Ovary (tissue), 9 donors: ENCODE measurements around the gene ZNHIT1. TPM values are rescaled to one million over a fixed set of nuclear protein-coding genes. Genes with fewer than 3 reads are reported as not detected.

ENCODE experiments used
- DNase-seq, 5 donors: peaks; one replicate each; pipeline ENCODE4 v3.0.0-alpha.2; 2019 to 2020
- H3K27ac ChIP-seq, 2 donors: fragments of 200-600 bp; one replicate each; pipeline versions ENCODE4 v1.5.1 to v1.8.0; 2019 to 2022
- H3K27me3 ChIP-seq: fragments of 200-600 bp; one replicate; pipeline ENCODE4 v1.8.0; 2022
- H3K36me3 ChIP-seq: fragments of 200-600 bp; sonication (generic); one replicate; pipeline ENCODE4 v1.5.1; 2019
- H3K4me1 ChIP-seq: one replicate; pipeline ENCODE4 v1.8.1; 2013; ENCODE audit warnings: mild to moderate bottlenecking, moderate library complexity; ENCODE audit not compliant: insufficient read depth
- H3K4me3 ChIP-seq: fragments of 200-600 bp; sonication (generic); one replicate; pipeline ENCODE4 v1.5.1; 2017
- H3K9me3 ChIP-seq, 2 donors: fragments of 200-600 bp in 1 of 2; sonication (generic) in 1 of 2; one replicate each; pipeline versions ENCODE4 v1.5.1 to v1.8.1; 2013 to 2019; ENCODE audit warnings: mild to moderate bottlenecking in 1 of 2, moderate library complexity in 1 of 2
- EP300 ChIP-seq: sonication (generic); formaldehyde crosslinking; IDR thresholded peaks from one replicate; pipeline ENCODE4 v1.6.1; 2017; ENCODE audit warnings: antibody characterized with exemption
- POLR2A ChIP-seq: fragments of 450-650 bp; IDR thresholded peaks from one replicate; pipeline ENCODE4 v1.6.1; 2017; ENCODE audit warnings: antibody characterized with exemption, mild to moderate bottlenecking, moderate library complexity
- WGBS, 3 donors: extraction: QIAGEN DNeasy Blood & Tissue Kit in 1 of 3; methylation state at CpG; one replicate each; pipeline versions ENCODE4 v1.1.5 to v1.1.7; 2013 to 2017; 5-methylcytosine and 5-hydroxymethylcytosine counted together
- intact Hi-C, 4 donors: fragments of 100-400 bp; cut with DNase I; formaldehyde crosslinking; loops; one replicate each; pipeline versions ENCODE4 v1.11.0 to v1.15.1; 2022 to 2023
- polyA plus RNA-seq, 2 donors: library from polyadenylated mRNA; stranded (reverse); fragments of 200-250 nt in 1 of 2; fragments of 350-450 nt in 1 of 2; fragmentation: Illumina TruSeq in 1 of 2; extraction: RNeasy Lipid Tissue Mini Kit (QIAGEN cat#74804) in 1 of 2; gene quantifications; one replicate each; pipeline ENCODE4 v1.2.3, GENCODE V29; 2013 to 2014
- total RNA-seq, 7 donors: library from RNA; depleted of rRNA in 2 of 7; stranded (reverse); fragments of >200 nt in 2 of 7; fragmentation: NEBNext Ultra II Directional in 3 of 7; extraction: Animal tissue kit (Norgen Biotek cat#: 25700) in 3 of 7; gene quantifications; one replicate each; pipeline versions ENCODE4 v1.1.0 to v1.2.4, GENCODE V29; 2016 to 2023
- TF ChIP-seq, protein P1 (sequence below), 3 donors: fragments of 450-650 bp in 2 of 3; fragments of 200-600 bp in 1 of 3; IDR thresholded peaks; one replicate each; pipeline versions ENCODE4 v1.5.1 to v1.8.0; 2016 to 2022; ENCODE audit warnings: antibody characterized with exemption in 3 of 3, mild to moderate bottlenecking in 1 of 3
- donor health status: DM: no; HTN: no; CAD: no; lungs with moderate emphysema.
- donor health status: DM: no; HTN: no; CAD: no.
- donor health status: Bipolar disorder and iron deficiency.
- donor health status: DM: yes; HTN: yes; CAD: no.
- donor health status: DM: no; HTN: no; CAD: no.
- donor health status: DM: yes; HTN: yes; CAD: no.

Gene ZNHIT1
- total and polyA plus RNA-seq, 9 donors: 27.6 to 84.4 (median 43.5) TPM

DNA sequence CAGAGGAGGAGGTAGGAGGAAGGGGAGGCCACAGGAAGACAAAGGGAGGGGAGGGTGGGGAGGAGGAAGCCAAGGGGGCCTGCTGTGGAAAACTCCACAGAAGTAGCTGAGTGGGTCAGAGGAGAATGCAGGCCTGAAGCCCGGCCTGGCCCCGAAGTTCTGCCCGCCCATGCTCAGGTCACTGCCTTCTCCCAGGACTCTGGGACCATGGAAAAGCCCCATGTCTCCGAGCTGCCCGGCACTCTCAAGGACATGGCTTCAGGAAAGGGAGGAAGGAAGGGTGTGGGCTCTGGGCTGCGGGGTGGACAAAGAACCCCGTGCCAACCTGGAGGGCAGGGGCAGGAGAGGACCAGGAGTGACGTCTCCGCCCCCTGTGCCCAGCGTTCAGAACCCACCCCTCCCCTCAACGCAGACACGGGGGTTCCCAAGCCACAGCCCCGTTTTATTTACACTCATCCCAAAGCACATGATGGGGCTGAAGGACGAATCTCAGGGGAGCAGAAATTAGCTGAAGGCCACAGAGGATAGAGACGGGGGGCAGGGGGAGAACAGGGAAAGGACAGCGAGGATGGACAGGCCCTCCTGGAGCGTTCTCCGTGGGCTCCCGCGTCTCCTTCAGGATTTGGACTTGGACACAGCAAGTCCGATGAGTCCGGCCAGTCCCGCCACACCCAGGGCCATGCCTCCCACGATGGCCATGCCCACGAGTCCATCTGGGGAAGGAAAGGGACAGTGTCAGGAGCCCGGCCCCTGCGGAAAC is 21.4 kb downstream of the ZNHIT1 start:
- intact Hi-C loops: no loop called here
- H3K27ac ChIP-seq: no peak overlapping the region
- TF ChIP-seq EP300: no peak
- TF ChIP-seq, protein P1, sequence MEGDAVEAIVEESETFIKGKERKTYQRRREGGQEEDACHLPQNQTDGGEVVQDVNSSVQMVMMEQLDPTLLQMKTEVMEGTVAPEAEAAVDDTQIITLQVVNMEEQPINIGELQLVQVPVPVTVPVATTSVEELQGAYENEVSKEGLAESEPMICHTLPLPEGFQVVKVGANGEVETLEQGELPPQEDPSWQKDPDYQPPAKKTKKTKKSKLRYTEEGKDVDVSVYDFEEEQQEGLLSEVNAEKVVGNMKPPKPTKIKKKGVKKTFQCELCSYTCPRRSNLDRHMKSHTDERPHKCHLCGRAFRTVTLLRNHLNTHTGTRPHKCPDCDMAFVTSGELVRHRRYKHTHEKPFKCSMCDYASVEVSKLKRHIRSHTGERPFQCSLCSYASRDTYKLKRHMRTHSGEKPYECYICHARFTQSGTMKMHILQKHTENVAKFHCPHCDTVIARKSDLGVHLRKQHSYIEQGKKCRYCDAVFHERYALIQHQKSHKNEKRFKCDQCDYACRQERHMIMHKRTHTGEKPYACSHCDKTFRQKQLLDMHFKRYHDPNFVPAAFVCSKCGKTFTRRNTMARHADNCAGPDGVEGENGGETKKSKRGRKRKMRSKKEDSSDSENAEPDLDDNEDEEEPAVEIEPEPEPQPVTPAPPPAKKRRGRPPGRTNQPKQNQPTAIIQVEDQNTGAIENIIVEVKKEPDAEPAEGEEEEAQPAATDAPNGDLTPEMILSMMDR (IDR thresholded peaks at IDR 0.05): no peak
- no peak for TF ChIP-seq POLR2A
- no peak for DNase-seq
- WGBS, 3 donors: 62 to 64% (median 63%) methylated on average over 26 to 27 of the region's 27 CpGs
- H3K4me3 ChIP-seq: no peak overlapping the region
- peaks cover 3% of the 10 kb centered on the region for H3K4me1 ChIP-seq
- H3K36me3 ChIP-seq: no peaks in the 10 kb centered on the region
- H3K27me3 ChIP-seq: no peaks in the 10 kb centered on the region
- H3K9me3 ChIP-seq: no peaks in the 10 kb centered on the region

DNA sequence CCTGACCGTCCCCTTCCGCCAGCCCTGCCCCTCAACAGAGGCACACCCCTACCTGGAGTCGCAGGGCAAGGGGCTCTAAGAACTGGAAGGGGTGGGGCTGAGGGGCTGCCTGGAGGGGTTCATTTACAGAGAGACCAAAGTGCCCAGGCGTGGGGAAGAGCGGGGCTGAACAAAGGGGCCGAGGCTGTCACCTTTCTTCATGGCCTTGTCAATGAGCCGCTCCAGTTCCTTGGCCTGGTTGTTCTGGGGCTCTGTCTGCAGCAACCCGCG is 21.9 kb downstream of the ZNHIT1 start:
- WGBS, 3 donors: 89 to 91% (median 91%) methylated on average over 9 of the region's 9 CpGs
- Histone ChIP-seq H3K36me3 (no peaks in the 10 kb centered on the region), H3K4me1 (peaks cover 3% of the 10 kb centered on the region), H3K27ac (no peak overlapping the region), H3K9me3 (no peaks in the 10 kb centered on the region), H3K27me3 (no peaks in the 10 kb centered on the region), H3K4me3 (no peak overlapping the region)
- no peak for TF ChIP-seq EP300
- TF ChIP-seq POLR2A: no peak
- TF ChIP-seq, protein P1 (IDR thresholded peaks at IDR 0.05): no peak
- intact Hi-C loops: loop anchor here in 1 of 4 donors (5.0 to 10.0 kb wide), 2 partner anchors 73 to 365 kb away; partner anchors contain the start of genes SRRT and VGF
- no peak for DNase-seq

DNA sequence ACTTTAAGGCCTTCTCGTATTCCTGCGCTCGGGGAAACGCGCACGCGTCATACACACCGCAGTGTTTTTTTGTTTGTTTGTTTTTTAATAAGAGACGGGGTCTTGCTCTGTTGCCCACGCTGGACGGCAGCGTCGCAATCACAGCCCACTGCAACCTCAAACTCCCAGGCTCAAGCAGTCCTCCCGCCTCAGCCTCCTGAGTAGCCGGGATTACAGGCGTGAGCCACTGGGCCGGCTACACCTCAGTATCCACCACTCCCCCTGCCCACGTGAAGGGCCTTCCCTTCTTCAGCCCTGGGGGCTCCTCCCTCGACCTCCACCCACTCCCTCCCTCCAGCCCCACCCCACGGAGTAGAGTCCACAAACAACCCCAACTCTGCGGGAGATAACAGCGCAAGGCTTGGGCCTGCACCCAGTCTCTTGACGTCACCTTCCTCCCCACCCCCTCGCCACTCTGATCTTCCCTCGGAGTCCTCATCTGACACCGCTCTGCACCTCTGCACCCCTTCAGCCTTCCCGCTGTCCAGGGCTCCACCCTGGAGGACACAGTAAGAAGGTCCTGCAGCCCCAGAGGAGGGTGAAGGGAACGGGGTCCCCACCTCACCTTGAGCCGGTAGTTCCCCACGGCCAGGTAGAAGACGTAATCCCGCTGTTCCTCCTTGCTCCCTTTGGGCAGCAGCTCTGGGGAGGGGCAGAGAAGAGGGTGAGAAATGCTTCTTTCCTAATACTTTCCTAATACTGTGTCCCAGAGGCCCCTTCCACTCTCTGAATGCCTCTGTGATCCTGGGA is 22.5 kb downstream of the ZNHIT1 start:
- no peak for TF ChIP-seq POLR2A
- TF ChIP-seq, protein P1 (IDR thresholded peaks at IDR 0.05): no peak
- TF ChIP-seq EP300: no peak
- Histone ChIP-seq H3K4me3 (no peak overlapping the region), H3K4me1 (peaks cover 3% of the 10 kb centered on the region), H3K36me3 (no peaks in the 10 kb centered on the region), H3K9me3 (no peaks in the 10 kb centered on the region), H3K27me3 (no peaks in the 10 kb centered on the region), H3K27ac (no peak overlapping the region)
- intact Hi-C loops: loop anchor here in 1 of 4 donors (5.0 to 10.0 kb wide), 2 partner anchors 73 to 366 kb away; partner anchors contain the start of genes SRRT and VGF
- DNase-seq: no peak
- 84 to 86% (median 84%) methylated on average over 32 of the region's 32 CpGs for WGBS, 3 donors

DNA sequence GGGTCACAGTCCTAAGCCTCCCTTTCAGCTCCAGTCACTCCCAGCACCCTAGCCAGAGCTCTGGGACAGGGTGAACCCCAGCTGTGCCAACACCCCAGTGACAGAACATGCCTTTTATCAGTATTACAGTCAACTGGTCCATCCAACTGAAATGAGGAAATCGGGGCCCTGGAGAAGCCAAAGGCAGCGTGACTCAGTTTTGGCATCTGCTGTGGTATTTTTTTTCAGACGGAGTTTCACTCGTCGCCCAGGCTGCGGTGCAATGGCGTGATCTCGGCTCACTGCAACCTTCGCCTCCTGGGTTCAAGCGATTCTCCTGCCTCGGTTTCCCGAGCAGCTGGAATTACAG is 23.0 kb downstream of the ZNHIT1 start:
- H3K9me3 ChIP-seq: no peaks in the 10 kb centered on the region
- H3K27me3 ChIP-seq: no peaks in the 10 kb centered on the region
- DNase-seq: no peak
- no peak for TF ChIP-seq POLR2A
- TF ChIP-seq EP300: no peak
- TF ChIP-seq, protein P1 (IDR thresholded peaks at IDR 0.05): no peak
- no peak overlapping the region for H3K27ac ChIP-seq
- no peak overlapping the region for H3K4me3 ChIP-seq
- H3K36me3 ChIP-seq: no peaks in the 10 kb centered on the region
- WGBS, 3 donors: 92 to 93% (median 93%) methylated on average over 12 of the region's 12 CpGs
- intact Hi-C loops: loop anchor here in 1 of 4 donors (5.0 to 10.0 kb wide), 2 partner anchors 74 to 366 kb away; partner anchors contain the start of genes SRRT and VGF
- peaks cover 5% of the 10 kb centered on the region for H3K4me1 ChIP-seq
